Measurements from ENCODE around the gene SCAMP5. TPM values are rescaled to one million over a fixed set of nuclear protein-coding genes. Genes with fewer than 3 reads are reported as not detected.

Gene SCAMP5
- total RNA-seq, 1 experiment from 2014 or later, result 70.1 TPM

DNA sequence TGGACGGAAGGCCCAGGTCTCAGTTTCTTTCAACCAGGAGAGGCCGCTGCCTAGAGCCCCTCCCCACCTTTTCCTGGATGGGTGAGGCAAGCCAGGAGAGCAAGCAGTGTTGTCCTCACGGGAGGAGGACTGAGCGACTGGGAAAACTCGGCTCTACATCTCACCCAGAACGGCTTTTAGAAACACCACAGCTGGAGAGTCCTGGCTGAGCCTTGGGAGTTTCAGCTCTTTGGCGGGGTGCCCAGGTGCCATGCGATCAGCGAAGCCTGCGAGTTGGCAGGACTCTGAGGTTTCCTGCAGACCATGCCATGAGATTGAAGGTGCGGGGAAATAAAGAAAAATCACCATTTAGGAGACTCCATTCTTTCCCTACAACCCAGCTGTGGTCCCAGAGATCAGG lies 54.0 kb downstream of the SCAMP5 start:
- TF ChIP-seq, protein P1, sequence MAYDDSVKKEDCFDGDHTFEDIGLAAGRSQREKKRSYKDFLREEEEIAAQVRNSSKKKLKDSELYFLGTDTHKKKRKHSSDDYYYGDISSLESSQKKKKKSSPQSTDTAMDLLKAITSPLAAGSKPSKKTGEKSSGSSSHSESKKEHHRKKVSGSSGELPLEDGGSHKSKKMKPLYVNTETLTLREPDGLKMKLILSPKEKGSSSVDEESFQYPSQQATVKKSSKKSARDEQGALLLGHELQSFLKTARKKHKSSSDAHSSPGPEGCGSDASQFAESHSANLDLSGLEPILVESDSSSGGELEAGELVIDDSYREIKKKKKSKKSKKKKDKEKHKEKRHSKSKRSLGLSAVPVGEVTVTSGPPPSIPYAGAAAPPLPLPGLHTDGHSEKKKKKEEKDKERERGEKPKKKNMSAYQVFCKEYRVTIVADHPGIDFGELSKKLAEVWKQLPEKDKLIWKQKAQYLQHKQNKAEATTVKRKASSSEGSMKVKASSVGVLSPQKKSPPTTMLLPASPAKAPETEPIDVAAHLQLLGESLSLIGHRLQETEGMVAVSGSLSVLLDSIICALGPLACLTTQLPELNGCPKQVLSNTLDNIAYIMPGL (CRISPR knock-in tag; IDR thresholded peaks at IDR 0.05), result no peak
- TF ChIP-seq CREB1 (CRISPR knock-in tag; IDR thresholded peaks at IDR 0.05), result no peak
- H3K4me1 Mint-ChIP-seq, result peaks cover 5% of the 10 kb centered on the region; the same call in 1 of the 2 replicates
- ChIA-PET POLR2A (no interaction called here), CTCF (interaction anchor here (0.5 kb wide), 1 partner anchor 79 kb away, joined by 3 read pairs; no protein-coding TSS in a partner anchor)
- no peaks in the 10 kb centered on the region for H3K9me3 Mint-ChIP-seq
- DNase-seq (ENCODE audit: low spot score) (no peak), ATAC-seq (no peak)
- no peak overlapping the region for H3K27ac Mint-ChIP-seq
- peaks cover 14% of the 10 kb centered on the region for H3K36me3 Mint-ChIP-seq
- no peak overlapping the region for H3K4me3 Mint-ChIP-seq
- H3K27me3 Mint-ChIP-seq (ENCODE audit: low read depth), result no peaks in the 10 kb centered on the region

DNA sequence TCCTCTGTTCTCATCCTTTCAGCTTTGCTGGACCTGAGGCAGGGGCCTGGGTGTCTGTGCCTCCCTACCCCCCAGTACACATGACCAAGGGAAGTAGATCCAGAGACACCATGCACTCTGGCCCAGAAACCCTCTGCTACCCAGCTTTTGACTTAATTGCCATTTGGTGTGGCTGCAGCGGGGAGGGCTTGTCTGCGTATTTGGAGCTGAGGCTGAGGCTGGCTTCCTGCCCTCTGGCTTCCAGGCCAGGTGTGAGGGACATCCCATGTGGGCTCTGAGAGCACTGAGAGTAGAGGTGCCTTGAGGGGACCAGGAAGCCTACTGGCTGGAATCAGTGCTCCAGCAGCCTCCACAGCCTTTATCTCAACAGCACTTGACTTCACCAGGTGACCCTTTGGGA lies 54.9 kb downstream of the SCAMP5 start:
- peaks cover 9% of the 10 kb centered on the region for H3K36me3 Mint-ChIP-seq
- no peaks in the 10 kb centered on the region for H3K9me3 Mint-ChIP-seq
- ATAC-seq (no peak), DNase-seq (ENCODE audit: low spot score) (no peak)
- ChIA-PET POLR2A (no interaction called here), CTCF (interaction anchor here (0.6 to 1.2 kb wide), 2 partner anchors 15 to 154 kb away, joined by 4 read pairs; no protein-coding TSS in a partner anchor)
- H3K27ac Mint-ChIP-seq, result no peak overlapping the region
- TF ChIP-seq ZNF425 (CRISPR knock-in tag; conservative IDR thresholded peaks at IDR 0.05) (no peak), NFE2L1 (CRISPR knock-in tag; IDR thresholded peaks at IDR 0.05) (no peak), TCF7 (CRISPR knock-in tag; IDR thresholded peaks at IDR 0.05; ENCODE audit: low read depth) (no peak), CREB1 (CRISPR knock-in tag; IDR thresholded peaks at IDR 0.05) (no peak), NFYB (CRISPR knock-in tag; conservative IDR thresholded peaks at IDR 0.05; ENCODE audit: low read depth) (no peak), GTF2I (CRISPR knock-in tag; conservative IDR thresholded peaks at IDR 0.05) (no peak), IRF2 (CRISPR knock-in tag; IDR thresholded peaks at IDR 0.05; ENCODE audit: borderline replicate concordance, low read depth) (no peak), MXD4 (CRISPR knock-in tag; IDR thresholded peaks at IDR 0.05; ENCODE audit: borderline replicate concordance) (no peak), PRRX2 (CRISPR knock-in tag; IDR thresholded peaks at IDR 0.05) (no peak)
- TF ChIP-seq, protein P2, sequence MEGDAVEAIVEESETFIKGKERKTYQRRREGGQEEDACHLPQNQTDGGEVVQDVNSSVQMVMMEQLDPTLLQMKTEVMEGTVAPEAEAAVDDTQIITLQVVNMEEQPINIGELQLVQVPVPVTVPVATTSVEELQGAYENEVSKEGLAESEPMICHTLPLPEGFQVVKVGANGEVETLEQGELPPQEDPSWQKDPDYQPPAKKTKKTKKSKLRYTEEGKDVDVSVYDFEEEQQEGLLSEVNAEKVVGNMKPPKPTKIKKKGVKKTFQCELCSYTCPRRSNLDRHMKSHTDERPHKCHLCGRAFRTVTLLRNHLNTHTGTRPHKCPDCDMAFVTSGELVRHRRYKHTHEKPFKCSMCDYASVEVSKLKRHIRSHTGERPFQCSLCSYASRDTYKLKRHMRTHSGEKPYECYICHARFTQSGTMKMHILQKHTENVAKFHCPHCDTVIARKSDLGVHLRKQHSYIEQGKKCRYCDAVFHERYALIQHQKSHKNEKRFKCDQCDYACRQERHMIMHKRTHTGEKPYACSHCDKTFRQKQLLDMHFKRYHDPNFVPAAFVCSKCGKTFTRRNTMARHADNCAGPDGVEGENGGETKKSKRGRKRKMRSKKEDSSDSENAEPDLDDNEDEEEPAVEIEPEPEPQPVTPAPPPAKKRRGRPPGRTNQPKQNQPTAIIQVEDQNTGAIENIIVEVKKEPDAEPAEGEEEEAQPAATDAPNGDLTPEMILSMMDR (IDR thresholded peaks at IDR 0.05), result no peak
- TF ChIP-seq, protein P3, sequence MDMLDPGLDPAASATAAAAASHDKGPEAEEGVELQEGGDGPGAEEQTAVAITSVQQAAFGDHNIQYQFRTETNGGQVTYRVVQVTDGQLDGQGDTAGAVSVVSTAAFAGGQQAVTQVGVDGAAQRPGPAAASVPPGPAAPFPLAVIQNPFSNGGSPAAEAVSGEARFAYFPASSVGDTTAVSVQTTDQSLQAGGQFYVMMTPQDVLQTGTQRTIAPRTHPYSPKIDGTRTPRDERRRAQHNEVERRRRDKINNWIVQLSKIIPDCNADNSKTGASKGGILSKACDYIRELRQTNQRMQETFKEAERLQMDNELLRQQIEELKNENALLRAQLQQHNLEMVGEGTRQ (CRISPR knock-in tag; IDR thresholded peaks at IDR 0.05), result no peak
- TF ChIP-seq, protein P4, sequence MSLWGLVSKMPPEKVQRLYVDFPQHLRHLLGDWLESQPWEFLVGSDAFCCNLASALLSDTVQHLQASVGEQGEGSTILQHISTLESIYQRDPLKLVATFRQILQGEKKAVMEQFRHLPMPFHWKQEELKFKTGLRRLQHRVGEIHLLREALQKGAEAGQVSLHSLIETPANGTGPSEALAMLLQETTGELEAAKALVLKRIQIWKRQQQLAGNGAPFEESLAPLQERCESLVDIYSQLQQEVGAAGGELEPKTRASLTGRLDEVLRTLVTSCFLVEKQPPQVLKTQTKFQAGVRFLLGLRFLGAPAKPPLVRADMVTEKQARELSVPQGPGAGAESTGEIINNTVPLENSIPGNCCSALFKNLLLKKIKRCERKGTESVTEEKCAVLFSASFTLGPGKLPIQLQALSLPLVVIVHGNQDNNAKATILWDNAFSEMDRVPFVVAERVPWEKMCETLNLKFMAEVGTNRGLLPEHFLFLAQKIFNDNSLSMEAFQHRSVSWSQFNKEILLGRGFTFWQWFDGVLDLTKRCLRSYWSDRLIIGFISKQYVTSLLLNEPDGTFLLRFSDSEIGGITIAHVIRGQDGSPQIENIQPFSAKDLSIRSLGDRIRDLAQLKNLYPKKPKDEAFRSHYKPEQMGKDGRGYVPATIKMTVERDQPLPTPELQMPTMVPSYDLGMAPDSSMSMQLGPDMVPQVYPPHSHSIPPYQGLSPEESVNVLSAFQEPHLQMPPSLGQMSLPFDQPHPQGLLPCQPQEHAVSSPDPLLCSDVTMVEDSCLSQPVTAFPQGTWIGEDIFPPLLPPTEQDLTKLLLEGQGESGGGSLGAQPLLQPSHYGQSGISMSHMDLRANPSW (CRISPR knock-in tag; conservative IDR thresholded peaks at IDR 0.05; ENCODE audit: low read depth), result no peak
- TF ChIP-seq, protein P5, sequence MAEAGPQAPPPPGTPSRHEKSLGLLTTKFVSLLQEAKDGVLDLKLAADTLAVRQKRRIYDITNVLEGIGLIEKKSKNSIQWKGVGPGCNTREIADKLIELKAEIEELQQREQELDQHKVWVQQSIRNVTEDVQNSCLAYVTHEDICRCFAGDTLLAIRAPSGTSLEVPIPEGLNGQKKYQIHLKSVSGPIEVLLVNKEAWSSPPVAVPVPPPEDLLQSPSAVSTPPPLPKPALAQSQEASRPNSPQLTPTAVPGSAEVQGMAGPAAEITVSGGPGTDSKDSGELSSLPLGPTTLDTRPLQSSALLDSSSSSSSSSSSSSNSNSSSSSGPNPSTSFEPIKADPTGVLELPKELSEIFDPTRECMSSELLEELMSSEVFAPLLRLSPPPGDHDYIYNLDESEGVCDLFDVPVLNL (CRISPR knock-in tag; IDR thresholded peaks at IDR 0.05; ENCODE audit: borderline replicate concordance, low read depth), result no peak
- TF ChIP-seq, protein P6, sequence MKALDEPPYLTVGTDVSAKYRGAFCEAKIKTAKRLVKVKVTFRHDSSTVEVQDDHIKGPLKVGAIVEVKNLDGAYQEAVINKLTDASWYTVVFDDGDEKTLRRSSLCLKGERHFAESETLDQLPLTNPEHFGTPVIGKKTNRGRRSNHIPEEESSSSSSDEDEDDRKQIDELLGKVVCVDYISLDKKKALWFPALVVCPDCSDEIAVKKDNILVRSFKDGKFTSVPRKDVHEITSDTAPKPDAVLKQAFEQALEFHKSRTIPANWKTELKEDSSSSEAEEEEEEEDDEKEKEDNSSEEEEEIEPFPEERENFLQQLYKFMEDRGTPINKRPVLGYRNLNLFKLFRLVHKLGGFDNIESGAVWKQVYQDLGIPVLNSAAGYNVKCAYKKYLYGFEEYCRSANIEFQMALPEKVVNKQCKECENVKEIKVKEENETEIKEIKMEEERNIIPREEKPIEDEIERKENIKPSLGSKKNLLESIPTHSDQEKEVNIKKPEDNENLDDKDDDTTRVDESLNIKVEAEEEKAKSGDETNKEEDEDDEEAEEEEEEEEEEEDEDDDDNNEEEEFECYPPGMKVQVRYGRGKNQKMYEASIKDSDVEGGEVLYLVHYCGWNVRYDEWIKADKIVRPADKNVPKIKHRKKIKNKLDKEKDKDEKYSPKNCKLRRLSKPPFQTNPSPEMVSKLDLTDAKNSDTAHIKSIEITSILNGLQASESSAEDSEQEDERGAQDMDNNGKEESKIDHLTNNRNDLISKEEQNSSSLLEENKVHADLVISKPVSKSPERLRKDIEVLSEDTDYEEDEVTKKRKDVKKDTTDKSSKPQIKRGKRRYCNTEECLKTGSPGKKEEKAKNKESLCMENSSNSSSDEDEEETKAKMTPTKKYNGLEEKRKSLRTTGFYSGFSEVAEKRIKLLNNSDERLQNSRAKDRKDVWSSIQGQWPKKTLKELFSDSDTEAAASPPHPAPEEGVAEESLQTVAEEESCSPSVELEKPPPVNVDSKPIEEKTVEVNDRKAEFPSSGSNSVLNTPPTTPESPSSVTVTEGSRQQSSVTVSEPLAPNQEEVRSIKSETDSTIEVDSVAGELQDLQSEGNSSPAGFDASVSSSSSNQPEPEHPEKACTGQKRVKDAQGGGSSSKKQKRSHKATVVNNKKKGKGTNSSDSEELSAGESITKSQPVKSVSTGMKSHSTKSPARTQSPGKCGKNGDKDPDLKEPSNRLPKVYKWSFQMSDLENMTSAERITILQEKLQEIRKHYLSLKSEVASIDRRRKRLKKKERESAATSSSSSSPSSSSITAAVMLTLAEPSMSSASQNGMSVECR (CRISPR knock-in tag; IDR thresholded peaks at IDR 0.05; ENCODE audit: borderline replicate concordance), result no peak
- H3K4me1 Mint-ChIP-seq, result peaks cover 5% of the 10 kb centered on the region; the same call in 1 of the 2 replicates
- H3K27me3 Mint-ChIP-seq (ENCODE audit: low read depth), result no peaks in the 10 kb centered on the region
- H3K4me3 Mint-ChIP-seq, result no peak overlapping the region

Data from WTC11 (cell line).